Measurements from ENCODE around the gene UBLCP1.
"Not testable (repeated sequence)": the region's sequence is repeated elsewhere in the genome, so short reads cannot be mapped to it uniquely, and the experiment has no call there.

UBLCP1 gene

GRCh38 chr5:159290741-159291140 lies 27.7 kb downstream of the UBLCP1 start:
- TF ChIP-seq CTCF (IDR thresholded peaks at IDR 0.05; ENCODE audit: extremely low read depth, insufficient read depth, missing control alignments) = no peak
- in situ Hi-C loops (cut with MboI; ENCODE audit: low pct_unique_long_range_greater_than_20kb, low sequenced_read_pairs, unreplicated experiment) = no loop called here
- DNase-seq (ENCODE audit: low spot score) = no peak

GRCh38 chr5:159294921-159295320 lies 31.8 kb downstream of the UBLCP1 start:
- in situ Hi-C loops (cut with MboI; ENCODE audit: low pct_unique_long_range_greater_than_20kb, low sequenced_read_pairs, unreplicated experiment) = no loop called here
- no peak for TF ChIP-seq CTCF (IDR thresholded peaks at IDR 0.05; ENCODE audit: extremely low read depth, insufficient read depth, missing control alignments)
- no peak for DNase-seq (ENCODE audit: low spot score)

GRCh38 chr5:159297300-159297699 lies 34.2 kb downstream of the UBLCP1 start:
- in situ Hi-C loops (cut with MboI; ENCODE audit: low pct_unique_long_range_greater_than_20kb, low sequenced_read_pairs, unreplicated experiment); DNase-seq (ENCODE audit: low spot score): not testable (repeated sequence)

- in situ Hi-C loops (cut with MboI; ENCODE audit: low pct_unique_long_range_greater_than_20kb, low sequenced_read_pairs, unreplicated experiment) = no loop called here
- no peak for DNase-seq (ENCODE audit: low spot score)
- TF ChIP-seq CTCF (IDR thresholded peaks at IDR 0.05; ENCODE audit: extremely low read depth, insufficient read depth, missing control alignments) = no peak
These were observed 38.4 kb downstream of the UBLCP1 start for GRCh38 chr5:159301466-159301865.

- DNase-seq (ENCODE audit: low spot score); in situ Hi-C loops (cut with MboI; ENCODE audit: low pct_unique_long_range_greater_than_20kb, low sequenced_read_pairs, unreplicated experiment): not testable (repeated sequence)
These were observed 39.1 kb downstream of the UBLCP1 start for GRCh38 chr5:159301929-159302860.

- no peak for TF ChIP-seq CTCF (IDR thresholded peaks at IDR 0.05; ENCODE audit: extremely low read depth, insufficient read depth, missing control alignments)
- no peak for DNase-seq (ENCODE audit: low spot score)
- in situ Hi-C loops (cut with MboI; ENCODE audit: low pct_unique_long_range_greater_than_20kb, low sequenced_read_pairs, unreplicated experiment) = no loop called here
These were observed 40.2 kb downstream of the UBLCP1 start for GRCh38 chr5:159303286-159303685.

GRCh38 chr5:159304961-159305595 lies 42.0 kb downstream of the UBLCP1 start:
- in situ Hi-C loops (cut with MboI; ENCODE audit: low pct_unique_long_range_greater_than_20kb, low sequenced_read_pairs, unreplicated experiment) = no loop called here
- no peak for TF ChIP-seq CTCF (IDR thresholded peaks at IDR 0.05; ENCODE audit: extremely low read depth, insufficient read depth, missing control alignments)
- no peak for DNase-seq (ENCODE audit: low spot score)
